WERI-Rb-1 (cell line): ENCODE results near the gene HOXB4.

Experiments used
- DNase-seq: peaks from one replicate; pipeline ENCODE4 v3.0.0-alpha.2; 2020
- H3K27ac ChIP-seq: fragments of 250-450 bp; sonication (Bioruptor Pico); 2 replicates; pipeline ENCODE4 v1.5.1; 2020; ENCODE audit warnings: mild to moderate bottlenecking, moderate library complexity
- H3K27me3 ChIP-seq: fragments of 250-450 bp; sonication (Bioruptor Pico); 2 replicates; pipeline ENCODE4 v1.5.1; 2021; ENCODE audit warnings: mild to moderate bottlenecking, low read depth, moderate library complexity; ENCODE audit not compliant: insufficient read depth, severe bottlenecking
- H3K36me3 ChIP-seq: fragments of 250-450 bp; sonication (Bioruptor Pico); 2 replicates; pipeline ENCODE4 v1.5.1; 2020; ENCODE audit warnings: mild to moderate bottlenecking, moderate library complexity
- H3K4me3 ChIP-seq: 2 replicates; pipeline ENCODE4 v1.5.1; 2011; ENCODE audit warnings: low read depth, mild to moderate bottlenecking, control low read depth, low read length
- H3K9me3 ChIP-seq: fragments of 250-450 bp; sonication (Bioruptor Pico); 2 replicates; pipeline ENCODE4 v1.5.1; 2021; ENCODE audit warnings: mild to moderate bottlenecking, moderate library complexity; ENCODE audit not compliant: severe bottlenecking
- TF ChIP-seq, protein P1 (sequence below): IDR thresholded peaks from 2 replicates; pipeline ENCODE4 v1.5.1; 2011; ENCODE audit warnings: low read depth, mild to moderate bottlenecking, control low read depth, inconsistent platforms, low read length

HOXB4 gene

DNA sequence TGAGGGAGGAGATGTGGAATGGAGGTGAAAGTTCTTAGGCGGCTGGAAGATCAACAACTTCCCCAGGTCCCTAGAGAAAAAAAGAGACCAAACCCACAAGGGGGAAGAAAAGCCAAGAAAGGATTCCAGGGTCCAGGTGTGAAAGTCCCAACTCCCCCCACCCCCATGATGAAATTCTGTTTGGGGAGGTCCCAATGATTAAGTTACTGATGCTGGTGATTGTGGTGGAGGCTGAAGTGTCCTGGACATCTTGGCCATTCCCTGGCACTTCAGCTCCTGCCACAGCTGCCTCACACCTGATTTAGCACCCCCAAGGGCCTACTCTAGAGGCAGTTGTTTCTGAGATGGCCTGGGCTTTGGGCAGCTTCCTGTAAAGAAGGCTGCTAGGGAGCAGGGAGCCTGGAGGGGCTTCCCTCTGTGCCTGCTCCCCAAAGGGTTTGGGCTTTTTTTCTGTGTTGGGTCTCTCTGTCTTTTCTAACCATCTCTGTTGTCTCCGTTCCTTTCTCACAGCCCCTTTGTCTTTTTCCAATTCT, 13.1 kb downstream of the HOXB4 start:
- Histone ChIP-seq H3K9me3 (peaks cover 2% of the 10 kb centered on the region), H3K27me3 (peaks cover 97% of the 10 kb centered on the region), H3K27ac (no peak overlapping the region), H3K36me3 (no peaks in the 10 kb centered on the region), H3K4me3 (no peak overlapping the region)
- DNase-seq = no peak
- TF ChIP-seq, protein P1, sequence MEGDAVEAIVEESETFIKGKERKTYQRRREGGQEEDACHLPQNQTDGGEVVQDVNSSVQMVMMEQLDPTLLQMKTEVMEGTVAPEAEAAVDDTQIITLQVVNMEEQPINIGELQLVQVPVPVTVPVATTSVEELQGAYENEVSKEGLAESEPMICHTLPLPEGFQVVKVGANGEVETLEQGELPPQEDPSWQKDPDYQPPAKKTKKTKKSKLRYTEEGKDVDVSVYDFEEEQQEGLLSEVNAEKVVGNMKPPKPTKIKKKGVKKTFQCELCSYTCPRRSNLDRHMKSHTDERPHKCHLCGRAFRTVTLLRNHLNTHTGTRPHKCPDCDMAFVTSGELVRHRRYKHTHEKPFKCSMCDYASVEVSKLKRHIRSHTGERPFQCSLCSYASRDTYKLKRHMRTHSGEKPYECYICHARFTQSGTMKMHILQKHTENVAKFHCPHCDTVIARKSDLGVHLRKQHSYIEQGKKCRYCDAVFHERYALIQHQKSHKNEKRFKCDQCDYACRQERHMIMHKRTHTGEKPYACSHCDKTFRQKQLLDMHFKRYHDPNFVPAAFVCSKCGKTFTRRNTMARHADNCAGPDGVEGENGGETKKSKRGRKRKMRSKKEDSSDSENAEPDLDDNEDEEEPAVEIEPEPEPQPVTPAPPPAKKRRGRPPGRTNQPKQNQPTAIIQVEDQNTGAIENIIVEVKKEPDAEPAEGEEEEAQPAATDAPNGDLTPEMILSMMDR = no peak

DNA sequence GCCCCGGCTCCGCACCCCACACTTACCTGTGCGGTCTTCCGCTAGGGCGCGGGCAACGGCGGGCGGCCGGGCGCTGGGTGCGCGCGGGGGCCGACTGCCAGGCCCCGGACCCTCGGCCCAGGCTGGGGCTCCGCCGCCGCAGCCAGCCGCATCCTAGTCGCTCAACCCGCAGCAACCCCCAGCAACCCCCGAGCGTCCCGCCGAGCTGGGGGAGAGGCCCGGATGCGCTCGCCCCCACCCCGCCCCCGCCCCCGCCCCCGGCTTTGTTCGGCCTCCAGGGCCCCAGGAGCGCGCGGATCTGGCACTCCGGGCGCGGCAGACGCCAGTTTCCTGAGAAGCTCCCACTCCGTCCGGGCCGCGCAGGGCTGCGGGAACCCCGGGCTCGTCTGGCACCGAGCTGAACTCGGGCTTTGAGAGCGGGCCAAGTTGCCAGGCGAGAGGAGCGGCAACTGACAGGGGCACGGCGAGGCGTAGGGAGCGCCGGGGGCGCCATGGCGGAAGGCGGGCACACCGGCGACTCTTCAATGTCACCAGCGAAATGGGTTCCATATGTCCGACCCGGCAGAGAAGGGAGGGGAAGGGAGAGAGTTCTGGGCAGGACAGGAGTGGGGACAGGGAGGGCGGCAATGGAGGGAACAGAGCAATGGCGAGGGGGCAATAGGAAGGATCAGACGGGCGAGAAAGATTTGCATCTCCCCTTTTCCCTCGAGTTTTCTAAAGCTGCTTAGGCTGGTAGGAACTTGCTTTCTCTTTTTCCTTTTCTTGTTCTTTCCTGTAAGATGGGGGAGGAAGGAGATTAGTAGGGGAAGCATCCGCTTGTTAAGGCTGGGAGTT, 13.7 kb downstream of the HOXB4 start:
- no peak overlapping the region for H3K27ac ChIP-seq
- H3K9me3 ChIP-seq = peaks cover 2% of the 10 kb centered on the region
- DNase-seq = no peak
- no peaks in the 10 kb centered on the region for H3K36me3 ChIP-seq
- TF ChIP-seq, protein P1 = no peak
- H3K4me3 ChIP-seq = peak overlapping the region; percentile 25
- H3K27me3 ChIP-seq = peaks cover 97% of the 10 kb centered on the region

DNA sequence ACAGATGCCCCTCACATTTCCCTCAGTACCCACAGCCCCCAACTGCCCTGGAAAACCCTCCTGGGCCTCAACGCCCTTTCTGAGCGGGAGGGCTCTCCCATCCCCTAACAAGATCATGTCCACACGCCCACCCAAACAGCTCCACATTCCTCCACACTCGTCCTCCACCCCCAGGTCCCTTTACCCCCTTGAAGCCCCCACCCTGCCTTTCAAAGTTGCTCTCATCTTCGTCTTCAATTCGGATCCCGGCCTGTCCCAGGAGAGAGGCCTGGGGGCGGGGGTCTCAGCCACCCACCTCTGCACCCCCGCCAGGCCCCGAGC, 14.3 kb downstream of the HOXB4 start:
- no peak overlapping the region for H3K27ac ChIP-seq
- H3K4me3 ChIP-seq = no peak overlapping the region
- TF ChIP-seq, protein P1 = no peak
- DNase-seq = no peak
- H3K27me3 ChIP-seq = peaks cover 97% of the 10 kb centered on the region
- H3K9me3 ChIP-seq = peaks cover 2% of the 10 kb centered on the region
- no peaks in the 10 kb centered on the region for H3K36me3 ChIP-seq

DNA sequence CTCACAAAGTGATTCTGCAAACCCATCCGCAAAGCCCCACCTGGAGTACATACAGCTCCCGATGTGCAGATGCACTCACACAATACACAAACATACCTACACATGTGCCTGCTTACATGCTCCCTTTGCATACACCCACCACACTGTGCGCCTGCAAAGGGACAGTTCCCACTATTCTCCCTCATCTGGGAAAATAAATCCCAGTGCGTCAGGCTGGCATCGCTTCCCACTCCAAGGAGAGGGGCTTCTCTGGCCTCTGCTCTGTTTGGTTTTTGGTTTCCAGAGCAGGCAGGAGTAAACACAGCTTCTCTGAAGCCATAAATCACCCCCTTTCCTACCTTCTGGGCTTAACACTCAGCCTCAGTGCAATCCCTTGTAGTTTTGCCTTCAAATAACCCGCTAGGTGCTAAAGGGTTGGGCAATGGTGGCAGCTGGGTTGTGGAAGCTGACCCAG, 14.7 kb downstream of the HOXB4 start:
- Histone ChIP-seq H3K9me3 (peaks cover 2% of the 10 kb centered on the region), H3K27ac (no peak overlapping the region), H3K4me3 (no peak overlapping the region), H3K27me3 (peaks cover 97% of the 10 kb centered on the region), H3K36me3 (no peaks in the 10 kb centered on the region)
- TF ChIP-seq, protein P1 = no peak
- DNase-seq = no peak

- Histone ChIP-seq H3K27ac (no peak overlapping the region), H3K27me3 (peaks cover 97% of the 10 kb centered on the region), H3K4me3 (no peak overlapping the region), H3K36me3 (no peaks in the 10 kb centered on the region), H3K9me3 (peaks cover 2% of the 10 kb centered on the region)
- TF ChIP-seq, protein P1 = no peak
- DNase-seq = no peak
Measured at GRCh38 chr17:48562934-48563333, 15.2 kb downstream of the HOXB4 start.
